DMS114 treated with DMSO at 0.1 percent for 48 hours (cell line): ENCODE measurements around the gene SECTM1.
"Not testable (repeated sequence)": the region's sequence is repeated elsewhere in the genome, so short reads cannot be mapped to it uniquely, and the experiment has no call there.

Experiments
- DNase-seq: peaks from one replicate; lab custom pipeline; 2025; ENCODE audit not compliant: unreplicated experiment; lab: John Stamatoyannopoulos, UW

Gene SECTM1

DNA sequence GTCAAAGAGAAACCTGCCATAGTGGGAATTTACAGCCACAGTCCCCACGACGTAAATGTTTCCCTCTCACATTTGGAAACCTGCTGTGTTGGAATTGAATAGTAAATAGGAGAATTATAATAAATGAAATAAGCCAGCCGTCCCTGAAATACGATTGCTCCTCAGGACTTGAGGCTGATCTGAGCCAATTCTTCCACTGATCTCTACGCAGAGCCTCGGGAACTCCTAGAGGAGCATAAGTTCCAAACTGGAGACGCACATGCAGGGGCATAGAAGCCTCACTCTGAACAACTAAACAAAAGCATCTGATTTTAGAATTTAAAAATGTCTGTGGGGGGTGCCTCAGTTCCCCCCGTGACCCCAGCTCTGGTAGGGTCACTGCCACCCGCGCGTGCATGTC lies 15.3 kb upstream of the SECTM1 start:
- no peak for DNase-seq

DNA sequence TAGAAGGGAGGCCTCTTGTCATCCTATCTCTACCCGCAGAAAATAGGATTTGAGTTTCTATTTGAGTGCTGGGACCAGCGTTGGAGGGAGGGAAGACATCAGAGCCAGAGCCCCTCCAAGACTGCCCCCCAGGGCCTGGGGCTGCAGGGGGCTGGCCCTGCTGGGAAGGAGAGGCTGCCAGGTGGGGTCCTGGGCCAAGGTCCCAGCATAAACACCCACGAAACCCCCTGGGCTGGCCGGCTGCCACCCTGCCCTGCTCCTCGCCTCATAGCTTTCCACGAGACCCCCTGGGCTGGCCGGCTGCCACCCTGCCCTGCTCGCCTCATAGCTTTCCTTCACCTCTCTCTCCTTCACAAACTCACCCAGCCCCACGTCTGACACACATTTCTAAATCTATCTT lies 14.9 kb upstream of the SECTM1 start:
- no peak for DNase-seq

DNA sequence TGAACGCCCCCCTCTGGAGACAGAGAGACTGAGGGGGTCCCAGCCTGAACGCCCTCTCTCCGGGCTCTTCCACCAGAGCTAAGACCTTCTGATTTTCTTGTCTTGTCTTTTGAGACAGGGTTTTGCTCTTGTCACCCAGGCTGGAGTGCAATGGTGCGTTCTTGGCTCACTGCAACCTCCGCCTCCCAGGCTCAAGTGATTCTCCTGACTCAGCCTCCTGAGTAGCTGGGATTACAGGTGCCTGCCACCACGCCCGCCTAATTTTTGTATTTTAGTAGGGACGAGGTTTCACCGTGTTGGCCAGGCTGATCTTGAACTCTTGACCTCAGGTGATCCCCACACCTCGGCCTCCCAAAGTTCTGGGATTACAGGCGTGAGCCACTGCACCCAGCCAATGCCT lies 14.4 kb upstream of the SECTM1 start:
- DNase-seq: not testable (repeated sequence)

DNA sequence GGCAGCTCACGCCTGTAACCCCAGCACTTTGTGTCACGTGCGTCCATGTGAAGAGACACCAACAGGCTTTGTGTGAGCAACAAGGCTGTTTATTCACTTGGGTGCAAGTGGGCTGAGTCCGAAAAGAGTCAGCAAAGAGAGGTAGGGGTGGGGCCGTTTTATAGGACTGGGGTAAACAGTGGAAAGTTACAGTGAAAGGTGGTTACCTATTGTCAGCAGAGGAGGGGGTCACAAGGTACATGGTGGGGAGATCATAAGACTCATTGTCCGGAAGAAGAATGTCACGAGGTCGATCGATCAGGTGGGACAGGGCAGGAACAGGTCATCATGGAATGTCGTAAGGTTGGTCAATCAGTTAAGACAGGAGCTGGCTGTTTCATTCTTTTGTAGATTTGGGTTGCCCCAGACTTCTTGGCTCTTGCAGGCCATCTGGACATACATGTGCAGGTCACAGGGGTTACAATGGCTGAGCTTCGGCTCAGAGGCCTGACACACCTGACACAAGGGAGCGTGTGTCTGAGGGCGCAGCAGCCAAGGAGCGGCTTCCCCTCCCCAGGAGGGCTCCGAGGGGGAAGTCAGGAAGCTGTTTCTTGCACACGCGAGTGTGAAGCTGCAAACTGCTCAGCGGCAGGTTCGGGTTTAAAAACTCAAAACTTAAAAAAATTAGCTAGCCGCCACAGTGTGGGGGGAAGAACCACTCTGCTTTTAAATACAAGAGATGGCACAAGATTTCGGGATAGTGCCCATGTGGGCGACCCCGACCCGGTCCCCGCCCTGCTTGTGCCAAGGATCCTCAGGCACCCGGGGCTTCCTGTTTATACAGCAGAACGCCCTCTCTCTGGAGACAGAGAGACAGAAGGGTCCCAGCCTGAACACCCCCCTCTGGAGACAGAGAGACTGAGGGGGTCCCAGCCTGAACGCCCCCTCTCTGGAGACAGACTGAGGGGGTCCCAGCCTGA lies 13.1 kb upstream of the SECTM1 start:
- DNase-seq: no peak

DNA sequence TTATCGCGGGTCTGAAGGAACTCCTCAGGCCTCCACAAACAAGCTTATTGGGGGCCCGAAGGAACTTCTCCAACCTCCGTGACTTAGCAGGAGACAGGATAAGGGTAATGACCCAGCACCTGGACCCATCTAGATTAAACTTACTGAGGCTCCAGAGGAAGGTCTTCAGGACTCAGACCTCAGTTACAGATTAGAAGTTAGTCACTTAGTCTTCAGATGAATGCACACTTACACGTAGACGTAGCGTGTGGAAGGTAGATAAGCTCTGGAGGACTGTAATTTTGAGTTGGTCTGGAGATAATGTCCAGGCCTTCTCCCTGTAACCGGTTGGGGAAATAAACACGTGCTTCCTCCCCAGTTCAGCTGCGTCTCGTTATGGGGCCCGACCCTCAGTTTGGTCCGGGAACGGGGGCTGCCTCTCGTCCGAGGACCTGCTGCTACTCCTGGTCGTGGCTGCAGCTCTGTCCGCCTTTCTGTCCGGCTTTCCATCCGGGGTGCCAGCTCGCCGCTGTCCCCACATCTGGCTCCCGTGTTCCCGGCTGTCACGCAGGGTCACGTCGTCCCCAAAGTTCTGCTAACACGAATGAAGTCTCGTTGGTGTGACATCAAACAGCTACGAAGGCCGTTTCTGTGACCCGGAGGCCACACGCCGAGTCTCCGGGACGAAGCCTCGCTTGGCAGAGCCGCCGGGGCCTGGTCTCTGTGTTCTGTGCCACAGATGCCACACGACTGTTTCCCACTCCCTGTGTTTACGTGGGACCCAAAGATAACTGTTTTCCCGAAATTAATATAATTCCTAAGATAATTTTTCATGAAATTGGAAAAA lies 11.8 kb upstream of the SECTM1 start:
- no peak for DNase-seq

DNA sequence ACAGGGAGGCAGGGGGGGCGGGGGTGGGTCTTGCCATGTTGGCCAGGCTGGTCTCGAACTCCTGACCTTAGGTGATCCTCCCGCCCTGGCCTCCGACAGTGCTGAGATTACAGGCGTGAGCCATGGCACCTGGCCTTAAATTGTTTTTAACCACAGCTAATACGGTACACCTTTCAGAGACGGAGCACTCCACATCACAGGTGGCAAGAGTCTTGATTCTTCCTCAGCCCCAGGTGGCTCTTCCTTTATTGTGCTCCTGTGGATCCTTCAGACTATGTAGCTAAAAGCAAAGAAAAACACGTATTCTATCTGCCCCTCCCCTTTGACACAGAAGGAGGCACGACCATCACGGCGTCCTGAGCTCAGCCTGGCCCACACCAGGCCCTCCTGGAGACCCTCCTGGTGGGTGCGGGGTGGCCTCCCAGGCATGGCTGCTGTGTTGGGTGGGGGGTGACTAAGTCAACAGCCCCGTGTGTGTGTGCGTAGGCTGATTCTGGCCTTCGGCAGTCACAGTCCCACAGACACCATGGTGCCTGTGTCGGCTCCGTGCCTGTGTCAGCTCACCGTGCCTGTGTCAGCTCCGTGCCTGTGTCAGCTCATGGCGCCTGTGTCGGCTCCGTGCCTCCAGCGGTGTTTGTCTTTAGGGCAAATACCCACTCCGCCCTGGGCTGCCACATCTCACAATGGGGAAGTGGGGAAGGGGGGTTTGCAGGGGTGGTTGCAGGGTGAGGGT lies 10.8 kb upstream of the SECTM1 start:
- DNase-seq: no peak

DNA sequence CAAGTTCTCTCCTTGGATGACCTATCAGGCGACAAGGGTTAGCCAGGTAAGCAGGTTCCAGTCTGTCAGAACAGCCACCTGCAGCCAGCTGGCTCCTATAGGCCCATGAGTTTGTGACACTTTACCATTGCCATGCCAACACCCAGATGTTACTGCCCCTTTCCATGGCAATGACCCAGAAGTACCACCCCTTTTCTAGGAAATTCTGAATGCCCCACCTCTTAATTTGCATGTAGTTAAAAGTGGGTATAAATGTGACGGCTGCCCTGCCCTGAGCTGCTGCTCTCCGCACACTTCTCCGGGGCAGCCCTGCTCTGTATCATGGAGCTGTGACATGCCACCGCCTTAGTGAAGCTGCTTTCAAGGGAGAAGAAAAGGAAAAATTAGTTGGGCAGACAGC lies 10.0 kb upstream of the SECTM1 start:
- DNase-seq: no peak

DNA sequence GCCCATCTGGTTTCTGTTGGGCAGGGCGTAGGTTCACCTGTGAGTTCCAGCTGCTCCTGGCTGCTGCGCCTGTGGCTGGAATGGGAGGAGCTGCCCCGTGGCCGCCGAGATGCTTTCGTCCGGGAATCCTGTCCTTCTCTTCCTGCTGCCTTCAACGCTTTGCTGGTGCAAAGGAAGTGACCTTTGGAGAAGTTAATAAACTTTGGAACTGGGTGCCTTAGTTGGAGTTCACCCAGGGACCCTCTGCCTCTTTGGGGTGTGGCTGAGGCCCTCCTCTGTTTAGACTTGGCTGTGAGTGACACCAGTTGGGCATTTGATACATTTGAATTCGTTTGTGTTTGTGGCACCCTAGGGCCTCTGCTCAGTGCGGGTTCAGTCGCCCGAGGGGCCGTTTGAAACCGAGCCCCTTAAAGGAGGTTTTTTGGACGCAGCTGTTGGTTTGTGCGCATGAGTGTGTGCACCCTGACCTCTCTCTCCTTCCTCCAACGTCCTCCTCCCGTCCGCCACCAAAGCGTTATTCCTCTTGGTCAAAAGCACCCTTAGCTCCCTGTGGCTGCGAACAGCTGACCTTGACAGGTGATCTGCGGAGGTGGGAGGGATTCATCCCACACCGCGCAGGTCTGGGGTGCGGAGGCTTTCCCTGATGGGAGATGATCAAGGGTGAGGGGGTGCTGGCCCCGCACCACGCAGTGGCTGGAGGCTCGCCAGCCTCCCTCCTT lies 9.0 kb upstream of the SECTM1 start:
- no peak for DNase-seq

DNA sequence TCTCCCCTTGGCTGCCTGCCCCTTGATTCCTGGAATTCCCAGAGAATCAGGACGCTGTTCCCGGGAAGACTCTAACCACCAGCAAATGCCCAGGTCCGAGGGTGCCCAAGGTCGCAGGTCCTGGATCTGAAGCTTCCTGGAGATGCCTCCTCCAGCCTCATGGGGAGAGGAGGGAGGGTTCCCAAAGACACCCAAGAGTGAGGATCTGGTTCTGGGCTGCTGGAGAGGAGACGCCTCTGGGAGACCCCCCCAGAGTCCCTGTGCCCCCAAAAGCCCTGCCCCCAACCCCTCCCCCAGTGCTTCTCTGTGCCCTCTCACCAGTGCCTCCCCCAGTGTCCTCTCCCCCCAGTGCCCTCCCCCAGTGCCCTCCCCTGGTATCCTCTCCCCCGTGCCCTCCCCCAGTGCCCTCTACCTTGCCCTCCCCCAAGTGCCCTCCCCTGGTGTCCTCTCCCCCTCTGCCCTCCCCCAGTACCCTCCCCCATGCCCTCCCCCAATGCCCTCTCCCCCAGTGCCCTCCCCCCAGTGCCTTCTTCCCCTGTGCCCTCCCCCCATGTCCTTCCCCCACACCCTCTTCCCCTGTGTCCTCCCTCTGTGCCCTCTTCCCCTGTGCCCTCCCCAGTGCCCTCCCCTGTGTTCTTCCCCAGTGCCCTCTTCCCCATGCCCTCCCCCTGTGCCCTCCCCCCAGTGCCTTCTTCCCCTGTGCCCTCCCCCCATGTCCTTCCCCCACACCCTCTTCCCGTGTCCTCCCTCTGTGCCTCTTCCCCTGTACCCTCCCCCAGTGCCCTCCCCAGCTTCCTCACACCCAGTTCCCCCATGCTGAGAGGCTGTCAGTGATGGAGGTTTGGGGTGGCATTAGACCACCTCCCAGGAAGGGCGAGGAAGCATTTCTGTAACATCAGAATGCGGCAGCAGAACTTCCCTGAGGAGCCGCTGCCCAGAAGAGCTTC lies 6.3 kb upstream of the SECTM1 start:
- DNase-seq: no peak

DNA sequence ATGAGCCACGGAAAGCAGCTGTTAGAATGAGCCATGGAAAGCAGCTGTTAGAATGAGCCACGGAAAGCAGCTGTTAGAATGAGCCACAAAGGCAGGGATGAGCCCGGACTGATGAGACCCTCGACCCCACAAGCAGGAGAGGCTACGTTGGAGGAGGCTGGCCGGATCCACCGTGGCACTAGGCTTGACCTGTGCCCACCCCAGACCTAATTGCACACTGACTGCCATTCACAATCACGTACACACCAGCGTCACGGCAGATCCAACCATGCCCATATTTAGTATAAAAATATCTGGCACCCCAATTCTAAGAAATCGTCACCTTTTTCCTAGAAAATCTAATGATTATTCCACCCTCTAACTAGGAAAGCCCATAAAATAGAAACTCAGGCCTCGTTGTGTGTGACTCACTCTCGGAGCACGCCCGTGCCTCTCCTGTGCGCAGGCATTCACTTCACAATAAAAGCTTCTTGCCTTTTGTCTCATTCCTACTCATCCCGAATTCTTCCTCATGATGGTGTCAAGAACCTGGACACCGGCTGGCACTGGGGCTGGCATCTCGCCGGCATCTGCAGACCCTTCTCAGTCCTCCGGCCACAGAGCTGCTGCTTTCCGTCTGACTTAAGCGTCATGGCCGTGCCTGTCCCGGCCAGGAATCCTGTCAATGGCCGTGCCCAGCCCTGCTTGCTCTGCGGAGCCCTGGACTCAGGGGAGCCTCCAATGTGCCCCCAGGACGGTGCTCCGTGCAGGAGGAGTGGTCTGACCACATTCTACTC lies 5.5 kb upstream of the SECTM1 start:
- DNase-seq: no peak

DNA sequence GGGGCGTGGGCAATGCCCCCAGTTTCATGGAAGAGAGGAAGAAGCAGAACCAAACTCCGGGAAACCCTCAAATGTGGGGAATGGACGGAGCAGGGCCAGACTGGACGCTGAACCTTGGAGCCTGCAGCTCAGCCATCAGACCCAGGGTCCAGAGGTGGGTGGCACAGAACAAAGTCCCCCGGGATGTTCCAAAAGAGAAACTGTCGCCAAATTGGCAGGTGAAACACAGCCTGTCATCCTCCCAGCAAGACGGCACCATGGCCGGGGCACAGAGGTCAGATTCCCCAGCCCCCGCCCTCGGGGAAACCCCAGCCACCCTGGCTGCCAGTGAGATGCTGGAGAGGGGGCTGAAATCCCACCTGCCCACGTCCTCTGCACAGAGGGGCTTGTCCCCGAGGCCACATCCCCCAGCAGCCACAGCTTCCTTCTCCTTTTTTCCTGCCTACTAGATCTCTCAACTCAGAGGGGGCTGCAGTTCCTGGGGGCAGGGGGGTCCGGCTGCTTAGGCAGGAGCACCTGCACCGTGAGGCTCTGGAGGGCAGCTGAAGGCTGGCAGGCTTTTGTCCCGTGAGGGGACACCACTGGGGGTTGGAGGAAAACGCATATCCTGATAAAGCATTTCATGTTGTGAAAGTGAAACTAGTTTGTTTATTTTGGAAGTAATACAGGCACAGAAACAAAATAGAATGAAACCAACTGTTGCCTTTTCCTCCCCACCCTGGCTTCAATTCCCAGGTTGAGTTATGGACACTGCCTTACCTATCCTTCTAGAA lies 1.2 kb upstream of the SECTM1 start:
- DNase-seq: no peak

DNA sequence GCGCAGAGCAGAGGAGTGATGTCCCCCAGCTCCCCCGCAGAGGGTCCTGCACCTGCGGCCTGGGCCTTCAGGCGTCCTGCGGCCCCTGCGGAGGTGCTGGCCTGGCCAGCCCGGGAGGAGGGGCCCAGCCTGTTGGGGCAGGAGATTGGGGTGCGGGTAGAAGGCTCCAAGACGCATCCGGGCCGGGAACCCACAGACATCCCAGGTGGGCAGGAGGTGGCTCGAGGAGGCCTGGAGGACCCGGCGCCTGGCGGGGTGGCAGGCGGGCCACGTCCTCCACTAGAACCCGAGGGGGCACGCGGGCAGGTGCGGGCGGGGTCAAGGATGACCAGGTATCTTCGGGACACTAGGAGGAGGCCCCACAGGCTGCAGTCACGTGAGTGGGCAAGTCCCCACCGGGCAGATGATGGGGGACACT lies 647 bp upstream of the SECTM1 start:
- DNase-seq: no peak

DNA sequence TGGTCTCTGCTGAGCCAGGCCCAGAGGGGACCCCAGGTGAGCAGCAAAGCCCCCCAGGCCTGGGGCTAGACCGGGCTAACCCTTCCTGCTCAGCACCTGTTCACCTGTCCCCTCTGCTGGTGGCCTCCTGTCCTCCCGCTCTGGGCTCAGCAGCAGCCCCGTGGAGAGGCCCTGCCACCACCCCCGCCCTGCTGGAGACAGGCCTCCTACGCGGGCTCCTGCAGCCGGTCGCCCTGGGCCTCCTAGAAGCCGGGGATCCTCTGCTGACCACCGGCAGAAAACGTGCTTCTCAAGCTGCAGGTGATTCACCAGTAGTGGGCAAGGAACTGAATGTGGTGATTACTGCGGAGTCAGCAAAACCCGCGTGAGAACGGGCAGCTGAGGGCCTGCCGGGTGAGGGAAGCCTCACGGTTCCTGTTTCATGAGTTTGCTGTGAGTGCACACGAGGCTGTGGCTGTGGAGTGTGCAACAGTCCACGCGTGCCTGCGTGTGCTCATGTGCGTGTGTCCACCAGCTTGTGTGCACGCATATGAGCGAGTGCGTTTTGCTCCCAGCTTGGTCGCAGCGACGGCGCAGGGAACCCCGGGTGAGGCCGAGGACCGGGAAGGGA lies 792 bp downstream of the SECTM1 start:
- DNase-seq: no peak

DNA sequence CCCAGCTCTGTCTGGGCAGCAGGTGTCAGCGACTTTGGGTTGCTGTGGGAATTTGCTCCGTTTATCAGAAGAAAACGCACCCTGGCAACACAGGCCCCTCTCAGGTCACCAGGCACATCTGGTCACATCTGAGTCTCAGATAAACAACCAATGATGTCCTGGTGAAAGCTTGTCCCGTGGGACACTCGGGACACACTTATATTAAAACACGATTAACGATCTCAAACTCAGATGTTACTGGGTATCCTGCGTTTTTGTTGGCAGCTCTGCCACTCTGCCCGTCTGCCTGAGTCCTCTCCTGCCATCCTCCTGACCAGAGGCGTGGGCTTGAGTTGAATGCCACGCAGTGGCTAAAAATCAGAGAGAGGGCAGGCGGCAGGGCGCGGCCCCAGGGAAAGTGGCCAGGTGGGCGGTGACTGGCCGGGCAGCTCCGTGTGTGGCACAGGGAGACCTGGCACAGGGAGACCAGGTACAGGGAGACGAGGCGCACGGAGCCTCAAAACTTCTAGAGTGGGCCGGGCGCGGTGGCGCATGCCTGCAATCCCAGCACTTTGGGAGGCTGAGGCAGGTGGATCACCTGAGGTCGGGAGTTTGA lies 2.1 kb downstream of the SECTM1 start:
- no peak for DNase-seq

DNA sequence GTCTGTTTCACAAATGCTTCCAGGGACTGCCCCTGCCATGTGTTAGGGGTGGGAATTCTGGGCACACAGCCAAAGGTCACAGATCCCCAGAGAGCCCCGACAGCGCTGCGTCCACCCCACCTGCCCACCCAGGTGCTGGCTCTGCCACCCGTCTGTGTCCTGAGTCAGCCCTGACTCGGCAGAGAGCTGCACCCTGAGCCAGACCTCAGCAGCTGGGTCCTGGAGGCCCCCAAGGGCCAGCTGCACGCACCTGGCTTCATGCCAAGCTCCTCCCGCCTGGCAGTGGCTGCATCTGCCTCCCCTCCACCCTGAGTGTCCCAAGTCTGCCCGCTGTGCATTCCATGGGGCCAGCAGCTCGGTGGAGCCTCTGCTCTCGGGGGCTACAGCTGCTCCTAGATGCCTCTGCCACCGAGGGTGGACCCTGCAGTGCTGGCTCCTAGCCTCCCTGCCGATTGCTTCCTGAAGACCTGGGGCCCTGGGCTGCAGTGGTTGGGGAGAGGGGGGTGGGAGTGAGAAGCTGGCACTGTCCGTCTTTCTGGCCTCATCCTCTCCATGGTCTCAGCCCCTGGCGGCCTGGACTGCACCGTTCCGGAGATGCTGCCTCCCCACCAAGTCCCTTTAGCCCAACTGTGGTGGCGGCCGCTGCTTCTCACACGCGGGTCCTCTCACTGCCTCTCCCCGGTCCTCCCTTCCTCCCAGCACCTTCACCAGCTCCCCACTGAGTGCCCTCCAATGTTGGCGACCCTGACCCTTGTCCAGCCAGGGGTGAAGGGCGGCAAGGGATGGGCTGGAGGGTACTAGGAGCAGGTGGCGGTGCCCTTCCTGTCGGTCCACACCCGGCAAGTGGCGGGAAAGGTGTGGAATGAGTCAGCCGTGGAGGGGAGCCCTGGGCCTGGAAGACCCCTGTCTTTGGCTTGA lies 3.0 kb downstream of the SECTM1 start:
- no peak for DNase-seq

DNA sequence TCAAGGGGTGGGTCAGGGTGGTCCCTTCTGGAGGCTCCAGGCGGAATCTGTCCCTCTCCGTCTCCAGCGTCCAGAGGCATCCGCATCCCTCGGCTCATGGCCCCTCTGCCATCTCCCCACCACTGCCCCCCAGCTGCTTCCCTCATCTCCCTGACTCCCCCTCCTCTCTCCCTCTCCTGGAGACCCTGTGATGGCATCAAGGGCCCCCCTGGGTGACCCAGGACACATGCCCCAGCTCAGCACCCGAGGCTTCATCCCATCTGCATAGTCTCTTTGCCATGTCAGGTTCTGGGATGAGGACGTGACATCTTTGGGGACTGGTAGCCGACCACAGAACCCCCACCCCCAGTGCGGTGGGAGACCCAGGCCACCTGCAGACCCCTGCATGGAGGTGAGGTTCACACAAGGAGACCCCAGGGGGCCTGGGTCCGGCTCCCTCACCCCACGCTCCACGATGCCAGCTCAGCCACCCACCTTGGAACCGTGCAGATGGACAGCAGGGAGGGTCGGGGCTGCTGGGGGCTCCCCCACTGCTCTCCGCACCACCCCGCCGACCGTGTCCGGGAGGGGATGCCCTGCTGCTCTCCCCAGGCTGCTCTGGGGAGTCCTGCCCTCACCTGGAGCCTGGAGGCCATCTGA lies 3.8 kb downstream of the SECTM1 start:
- no peak for DNase-seq
